GM18520 (cell line): Measurements from ENCODE around the gene VAMP1.

Source experiments
- ATAC-seq: cut with Tn5 transposase; IDR thresholded peaks from one replicate; pipeline ENCODE4 v1.9.1; 2021; ENCODE audit not compliant: unreplicated experiment

Gene VAMP1

DNA sequence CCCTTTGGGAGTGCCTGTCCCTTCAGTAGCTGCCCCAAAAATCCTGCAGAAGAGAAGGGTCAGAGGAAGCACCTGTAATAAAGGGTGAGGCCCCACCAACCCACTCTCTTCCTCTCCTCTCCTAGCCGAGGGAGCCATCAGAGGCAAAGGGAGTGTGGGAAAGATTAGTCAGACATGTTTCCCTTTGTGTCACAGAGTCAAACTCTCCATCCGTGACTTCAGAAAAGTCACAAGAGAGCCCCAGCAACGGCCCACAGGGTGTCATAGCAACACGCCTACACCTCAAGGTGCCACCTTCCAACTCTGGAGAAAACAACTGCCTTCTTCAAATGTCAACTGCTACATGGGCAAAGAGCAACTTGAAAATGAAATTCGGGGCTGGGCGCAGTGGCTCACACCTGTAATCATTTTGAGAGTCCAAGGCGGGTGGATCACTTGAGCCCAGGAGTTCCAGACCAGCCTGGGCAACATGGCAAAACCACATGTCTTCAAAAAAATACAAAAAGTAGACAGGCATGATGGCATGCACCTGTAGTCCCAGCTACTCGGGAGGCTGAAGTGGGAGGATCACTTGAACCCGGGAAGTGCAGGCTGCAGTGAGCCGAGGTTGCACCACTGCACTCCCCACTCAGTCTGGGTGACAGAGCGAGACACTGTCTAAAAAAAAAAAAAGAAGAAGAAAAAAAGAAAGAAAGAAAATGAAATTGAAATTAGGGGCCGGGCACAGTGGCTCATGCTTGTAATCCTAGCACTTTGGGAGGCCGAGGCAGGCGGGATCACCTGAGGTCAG lies 43.4 kb downstream of the VAMP1 start:
- ATAC-seq = peak; percentile 65

DNA sequence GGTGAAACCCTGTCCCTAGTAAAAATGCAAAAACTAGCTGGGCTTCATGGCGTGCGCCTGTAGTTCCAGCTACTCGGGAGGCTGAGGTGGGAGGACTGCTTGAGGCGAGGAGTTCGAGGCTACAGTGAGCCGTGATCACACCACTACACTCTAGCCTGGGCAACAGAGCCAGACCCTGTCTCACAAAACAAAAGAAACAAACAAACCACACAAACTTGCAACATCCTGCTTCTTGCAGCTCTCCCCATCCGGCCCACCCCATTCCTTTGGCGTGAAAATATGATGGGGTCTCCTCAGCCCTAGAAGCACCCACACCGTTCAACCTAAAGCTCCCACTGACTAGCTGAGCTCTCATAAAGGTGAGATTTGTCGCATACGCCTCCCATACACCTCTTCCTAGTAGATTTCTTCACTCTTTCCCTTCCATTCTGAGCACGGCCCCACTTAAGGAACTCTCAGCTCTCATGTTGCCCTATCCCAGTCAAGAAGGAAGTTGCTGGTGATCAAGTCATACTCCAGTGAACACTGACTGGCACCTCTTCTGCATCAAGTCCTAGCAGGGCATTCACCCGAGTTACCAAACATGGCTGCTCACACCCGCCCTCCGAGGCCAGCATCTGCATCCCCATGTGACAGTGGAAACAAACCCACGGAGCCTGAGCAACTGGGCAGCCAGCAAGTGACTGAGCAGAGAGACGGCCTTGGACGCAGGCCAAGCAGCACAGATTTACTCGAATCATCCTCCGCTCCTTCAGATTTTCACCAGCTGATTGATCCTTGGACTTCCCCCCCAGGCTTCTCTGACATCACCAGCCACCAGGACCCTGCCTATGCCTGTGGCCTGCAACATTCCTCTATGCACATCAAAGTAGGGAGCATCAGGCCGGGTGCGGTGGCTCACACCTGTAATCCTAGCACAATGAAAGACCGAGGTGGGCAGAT lies 44.6 kb downstream of the VAMP1 start:
- ATAC-seq = no peak

DNA sequence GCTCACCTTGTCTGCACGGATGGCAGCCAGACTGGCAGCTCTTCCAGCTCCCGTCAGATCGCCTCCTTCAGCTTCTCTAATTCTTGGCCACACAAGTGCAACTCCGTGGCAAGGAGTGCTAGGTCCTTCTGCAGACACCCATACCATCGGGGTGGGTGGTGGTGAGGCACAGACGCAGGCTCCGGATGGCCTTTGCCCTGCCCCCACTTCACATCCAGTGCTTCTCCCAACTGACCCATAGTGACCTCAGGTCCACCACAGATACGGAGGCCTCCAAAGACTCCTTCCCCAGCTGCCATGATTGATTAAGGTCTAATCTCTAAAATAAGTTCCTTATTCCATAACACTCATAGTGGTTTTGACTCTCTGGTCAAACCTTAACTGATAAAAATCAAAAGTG lies 45.6 kb downstream of the VAMP1 start:
- ATAC-seq = no peak

DNA sequence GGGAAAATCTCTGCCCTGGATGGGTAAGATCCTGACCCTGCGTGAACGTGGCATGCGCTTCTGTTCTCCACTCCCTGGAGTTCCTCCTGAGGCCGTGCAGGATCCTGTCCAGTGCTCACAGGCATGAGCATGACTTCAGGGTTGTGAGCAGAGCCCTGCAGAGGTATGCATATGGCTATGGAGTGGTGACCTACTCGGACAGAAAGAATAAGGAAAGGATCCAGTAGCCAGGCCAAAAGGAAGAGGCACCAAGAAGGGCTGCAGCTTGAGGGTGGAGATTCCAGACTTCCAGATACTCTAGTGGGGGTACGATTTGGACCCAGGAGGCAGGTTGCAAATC lies 46.5 kb downstream of the VAMP1 start:
- no peak for ATAC-seq

DNA sequence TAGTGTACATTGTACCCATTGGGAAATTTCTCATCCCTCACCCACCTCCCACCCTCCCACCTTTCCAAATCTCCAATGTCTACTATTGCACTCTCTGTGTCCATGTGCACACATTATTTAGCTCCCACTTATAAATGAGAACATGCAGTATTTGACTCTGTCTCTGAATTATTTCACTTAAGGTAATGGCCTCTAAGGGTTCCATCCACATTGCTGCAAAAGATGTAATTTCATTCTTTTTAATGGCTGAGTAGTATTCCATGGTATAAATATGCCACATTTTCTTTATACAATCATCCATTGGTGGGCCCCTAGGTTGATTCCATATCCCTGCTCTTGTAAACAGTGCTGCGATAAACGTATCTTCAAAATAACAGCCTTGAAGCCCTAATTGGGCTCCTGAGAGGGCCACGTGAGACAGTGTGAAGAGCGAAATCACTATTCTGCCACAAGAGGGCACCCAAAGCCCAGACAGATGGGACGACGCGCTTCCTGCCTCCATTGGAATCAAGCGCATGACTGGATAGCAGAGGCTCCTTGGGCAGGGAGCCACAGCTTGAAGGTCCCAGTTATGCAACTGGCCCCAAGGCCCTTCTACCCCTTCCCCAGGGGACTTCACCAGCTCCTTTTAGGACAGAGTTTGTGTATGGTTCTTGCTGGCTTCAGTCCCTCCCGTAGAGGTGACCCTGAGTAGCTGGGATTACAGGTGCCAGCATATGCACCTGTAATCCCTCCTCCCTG lies 47.0 kb downstream of the VAMP1 start:
- ATAC-seq = no peak

DNA sequence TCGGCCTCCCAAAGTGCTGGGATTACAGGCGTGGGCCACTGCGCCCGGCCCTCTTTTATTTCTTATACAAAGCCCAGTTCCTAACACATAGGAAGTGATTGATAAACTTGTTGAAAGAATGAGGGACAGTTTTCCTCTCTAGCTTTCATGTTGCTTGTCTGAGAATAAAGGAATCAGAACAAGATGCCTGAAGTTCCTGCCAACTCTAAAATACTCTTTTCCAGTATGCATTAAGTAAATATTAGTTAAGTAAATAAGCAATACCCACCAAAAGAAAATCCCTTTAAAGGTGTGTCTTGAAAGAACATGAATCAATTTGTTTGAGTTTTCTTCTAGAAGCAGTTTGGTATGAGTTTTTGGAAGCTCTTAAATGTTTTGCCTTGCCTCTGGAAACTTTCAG lies 50.1 kb downstream of the VAMP1 start:
- ATAC-seq = no peak

DNA sequence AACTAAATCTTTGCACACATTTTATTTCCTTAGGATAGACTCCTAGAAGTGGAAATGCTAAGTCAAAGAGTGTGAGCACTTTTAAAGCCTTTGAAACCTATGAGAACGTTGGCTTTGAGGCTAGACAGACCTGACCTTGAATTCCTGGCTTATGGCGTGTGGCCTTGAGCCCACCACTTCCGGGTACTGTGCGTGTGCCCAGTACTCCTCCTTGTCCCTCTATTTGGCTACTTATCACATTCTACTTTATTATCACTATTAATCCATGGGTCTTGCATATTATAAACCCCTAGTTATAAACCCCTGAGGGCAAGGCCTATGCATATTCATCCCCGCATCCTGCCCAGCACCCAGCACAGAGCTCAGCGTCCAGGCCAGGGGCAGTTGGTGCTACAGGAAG lies 51.7 kb downstream of the VAMP1 start:
- ATAC-seq = no peak

DNA sequence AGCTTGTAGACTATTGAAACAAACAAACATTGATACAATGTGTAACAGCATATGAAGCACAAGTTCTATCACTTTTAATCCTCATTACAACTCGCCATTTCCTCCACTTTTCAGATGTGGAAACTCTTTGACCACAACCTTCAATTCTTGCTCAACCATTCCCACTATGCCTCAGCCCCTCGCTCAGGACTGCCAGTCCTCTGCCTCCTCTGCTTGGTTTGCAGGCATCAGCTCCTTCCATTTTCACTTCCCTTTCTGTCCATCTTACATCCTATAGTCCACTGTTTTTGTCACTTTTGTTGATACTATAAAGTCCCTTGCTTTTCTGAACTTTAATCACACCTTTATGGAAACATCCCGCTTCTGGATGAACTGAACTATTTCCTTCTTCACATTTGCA lies 53.9 kb downstream of the VAMP1 start:
- no peak for ATAC-seq
